Right cardiac atrium (tissue), 5 donors: ENCODE results near the gene ERC1. TPM values are rescaled to one million over a fixed set of nuclear protein-coding genes. Genes with fewer than 3 reads are reported as not detected.
"Not testable (repeated sequence)": the region's sequence is repeated elsewhere in the genome, so short reads cannot be mapped to it uniquely, and the experiment has no call there.

Experiments
- ATAC-seq, 2 donors: fragments of 200-7000 bp; cut with Tn5 transposase; one replicate each; pipeline versions ENCODE4 v1.8.0 to v1.9.1; 2020; ENCODE audit warnings: moderate library complexity in 2 of 2, mild to moderate bottlenecking in 1 of 2
- DNase-seq, 3 donors: peaks; one replicate each; pipeline ENCODE4 v3.0.0-alpha.2; 2020
- H3K27ac ChIP-seq: one replicate; pipeline ENCODE4 v1.5.1; 2013; ENCODE audit warnings: mild to moderate bottlenecking, low read length, control low read depth, moderate library complexity
- H3K27me3 ChIP-seq: one replicate; pipeline ENCODE4 v1.6.1; 2013; ENCODE audit not compliant: control insufficient read depth, insufficient read depth
- H3K4me1 ChIP-seq: one replicate; pipeline ENCODE4 v1.6.1; 2013; ENCODE audit warnings: low read length; ENCODE audit not compliant: control insufficient read depth, insufficient read depth
- H3K4me3 ChIP-seq: one replicate; pipeline ENCODE4 v1.5.1; 2013; ENCODE audit warnings: low read length, control low read depth
- H3K9me3 ChIP-seq: one replicate; pipeline ENCODE4 v1.6.1; 2013; ENCODE audit warnings: low read length; ENCODE audit not compliant: control insufficient read depth
- WGBS: extraction: QIAGEN DNeasy Blood & Tissue Kit; methylation state at CpG from one replicate; pipeline ENCODE4 v1.1.7; 2013; 5-methylcytosine and 5-hydroxymethylcytosine counted together
- intact Hi-C, 4 donors: fragments of 100-400 bp; cut with DNase I; formaldehyde crosslinking; loops; one replicate each; pipeline versions ENCODE4 v1.11.0 to v1.14.0; 2022 to 2023
- polyA plus RNA-seq: library from polyadenylated mRNA; stranded (reverse); fragments of 200-250 nt; gene quantifications from one replicate; pipeline ENCODE4 v1.2.3, GENCODE V29; 2013
- total RNA-seq, 4 donors: library from RNA; stranded (reverse); fragmentation: NEBNext Ultra II Directional; extraction: Animal tissue kit (Norgen Biotek cat#: 25700); gene quantifications; one replicate each; pipeline ENCODE4 v1.2.1, GENCODE V29; 2021
- donor health status: healthy with polysubstance abuse.
- donor health status: DM: no; HTN: yes; CAD: no.
- donor health status: DM: no; HTN: no; CAD: no.
- donor health status: DM: no; HTN: yes; CAD: no; lungs with severe emphysema.
- donor health status: DM: yes; HTN: yes; CAD: no.

ERC1 gene
- total and polyA plus RNA-seq, 5 donors, result 15.0 to 71.4 (median 62.9) TPM

GRCh38 chr12:1195513-1195912, 204.5 kb downstream of the ERC1 start:
- Histone ChIP-seq H3K4me1 (no peaks in the 10 kb centered on the region), H3K27ac (no peak overlapping the region), H3K27me3 (no peaks in the 10 kb centered on the region), H3K9me3 (no peaks in the 10 kb centered on the region), H3K4me3 (no peak overlapping the region)
- ATAC-seq (no peak), DNase-seq (no peak)
- intact Hi-C loops, result no loop called here
- 67% methylated on average over 4 of the region's 4 CpGs for WGBS

- H3K27ac ChIP-seq, result no peak overlapping the region
- no peaks in the 10 kb centered on the region for H3K4me1 ChIP-seq
- no peak for DNase-seq
- 97% methylated on average over 3 of the region's 3 CpGs for WGBS
- no peak overlapping the region for H3K4me3 ChIP-seq
- no peak for ATAC-seq
- H3K27me3 ChIP-seq, result no peaks in the 10 kb centered on the region
- no peaks in the 10 kb centered on the region for H3K9me3 ChIP-seq
- intact Hi-C loops, result no loop called here
These were observed 206.4 kb downstream of the ERC1 start for GRCh38 chr12:1197264-1198018.

- ATAC-seq, H3K27me3 ChIP-seq, intact Hi-C loops, H3K27ac ChIP-seq, DNase-seq, H3K4me1 ChIP-seq, H3K4me3 ChIP-seq, H3K9me3 ChIP-seq: not testable (repeated sequence)
- 91% methylated on average over 5 of the region's 5 CpGs for WGBS
These were observed 207.8 kb downstream of the ERC1 start for GRCh38 chr12:1198854-1199253.

- no peaks in the 10 kb centered on the region for H3K27me3 ChIP-seq
- H3K4me3 ChIP-seq, result no peak overlapping the region
- H3K27ac ChIP-seq, result no peak overlapping the region
- DNase-seq (no peak), ATAC-seq (peak in 1 of 2 donors; percentile 58)
- no peaks in the 10 kb centered on the region for H3K9me3 ChIP-seq
- intact Hi-C loops, result no loop called here
- H3K4me1 ChIP-seq, result no peaks in the 10 kb centered on the region
These were observed 208.7 kb downstream of the ERC1 start for GRCh38 chr12:1199700-1200099.

- H3K9me3 ChIP-seq, result no peaks in the 10 kb centered on the region
- no peak overlapping the region for H3K4me3 ChIP-seq
- DNase-seq (no peak), ATAC-seq (no peak)
- intact Hi-C loops, result no loop called here
- no peaks in the 10 kb centered on the region for H3K27me3 ChIP-seq
- no peak overlapping the region for H3K27ac ChIP-seq
- WGBS, result 91% methylated on average over 2 of the region's 2 CpGs
- no peaks in the 10 kb centered on the region for H3K4me1 ChIP-seq
These were observed 210.0 kb downstream of the ERC1 start for GRCh38 chr12:1201030-1201429.

- no peak overlapping the region for H3K27ac ChIP-seq
- WGBS, result 94% methylated on average over 1 of the region's 1 CpG
These were observed 210.9 kb downstream of the ERC1 start for GRCh38 chr12:1201886-1202285.

GRCh38 chr12:1203735-1204019, 212.7 kb downstream of the ERC1 start:
- intact Hi-C loops, result no loop called here
- DNase-seq (no peak), ATAC-seq (no peak)
- no peaks in the 10 kb centered on the region for H3K4me1 ChIP-seq
- H3K4me3 ChIP-seq, result peak overlapping the region; percentile 38
- no peaks in the 10 kb centered on the region for H3K27me3 ChIP-seq
- no peak overlapping the region for H3K27ac ChIP-seq
- no peaks in the 10 kb centered on the region for H3K9me3 ChIP-seq

More at GRCh38 chr12:1201886-1202285, 210.9 kb downstream of the ERC1 start:
- intact Hi-C loops, result no loop called here
- ATAC-seq (no peak), DNase-seq (no peak)
- H3K4me1 ChIP-seq, result no peaks in the 10 kb centered on the region
- no peak overlapping the region for H3K4me3 ChIP-seq
- H3K9me3 ChIP-seq, result no peaks in the 10 kb centered on the region
- no peaks in the 10 kb centered on the region for H3K27me3 ChIP-seq

GRCh38 chr12:1204581-1205121, 213.6 kb downstream of the ERC1 start:
- 10% methylated on average over 6 of the region's 6 CpGs for WGBS
- Histone ChIP-seq H3K9me3 (no peaks in the 10 kb centered on the region), H3K4me3 (peak overlapping the region; percentile 84), H3K27ac (peak overlapping the region; percentile 66), H3K4me1 (no peaks in the 10 kb centered on the region), H3K27me3 (no peaks in the 10 kb centered on the region)
- intact Hi-C loops, result no loop called here
- ATAC-seq, result peak; percentile 59 to 62
- no peak for DNase-seq

GRCh38 chr12:1205512-1206060, 214.6 kb downstream of the ERC1 start:
- Histone ChIP-seq H3K4me3 (peak overlapping the region; percentile 25), H3K27ac (no peak overlapping the region), H3K4me1 (no peaks in the 10 kb centered on the region), H3K9me3 (no peaks in the 10 kb centered on the region), H3K27me3 (no peaks in the 10 kb centered on the region)
- ATAC-seq (no peak), DNase-seq (no peak)
- 49% methylated on average over 4 of the region's 4 CpGs for WGBS
- intact Hi-C loops, result no loop called here

- intact Hi-C loops, result no loop called here
- ATAC-seq (no peak), DNase-seq (no peak)
- no peaks in the 10 kb centered on the region for H3K27me3 ChIP-seq
- H3K9me3 ChIP-seq, result no peaks in the 10 kb centered on the region
- no peak overlapping the region for H3K4me3 ChIP-seq
- no peak overlapping the region for H3K27ac ChIP-seq
- WGBS, result 71% methylated on average over 1 of the region's 1 CpG
- no peaks in the 10 kb centered on the region for H3K4me1 ChIP-seq
These were observed 215.2 kb downstream of the ERC1 start for GRCh38 chr12:1206118-1206734.

- no peak for ATAC-seq
- no peak for DNase-seq
- no peaks in the 10 kb centered on the region for H3K9me3 ChIP-seq
- WGBS, result 91% methylated on average over 4 of the region's 4 CpGs
- no peaks in the 10 kb centered on the region for H3K4me1 ChIP-seq
- intact Hi-C loops, result no loop called here
- H3K27ac ChIP-seq, result no peak overlapping the region
- H3K27me3 ChIP-seq, result no peaks in the 10 kb centered on the region
- H3K4me3 ChIP-seq, result no peak overlapping the region
These were observed 216.3 kb downstream of the ERC1 start for GRCh38 chr12:1207276-1207675.
